Measurements from ENCODE around the gene EML5. TPM values are rescaled to one million over a fixed set of nuclear protein-coding genes. Genes with fewer than 3 reads are reported as not detected.

EML5 gene
- total and polyA plus RNA-seq, 7 experiments from 2014 or later = 0.40 to 6.4 (median 3.3) TPM

DNA sequence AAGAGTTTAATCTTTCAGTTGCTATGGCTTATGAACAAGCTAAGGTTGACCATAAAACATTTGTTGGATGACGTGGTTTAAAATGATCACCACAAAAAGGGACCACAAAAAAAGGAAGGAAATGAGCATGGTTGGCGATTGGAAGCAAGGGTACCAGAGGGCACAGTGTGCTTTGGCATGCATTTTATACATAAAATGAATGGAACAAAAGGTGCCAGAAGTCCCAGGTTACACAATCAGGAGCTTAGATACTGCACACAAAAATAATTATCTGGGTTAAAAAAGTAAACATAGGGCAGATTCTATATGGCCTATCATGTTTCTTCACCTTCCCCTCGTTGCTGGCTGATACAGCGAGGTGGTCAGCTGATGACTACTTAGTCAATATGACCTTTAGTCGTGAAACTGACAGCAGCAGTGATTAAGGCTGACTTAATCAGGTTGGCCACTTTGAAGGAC is 179.2 kb downstream of the EML5 start:
- no peaks in the 10 kb centered on the region for H3K27me3 Mint-ChIP-seq
- peaks cover 8 to 51% (median 32%) of the 10 kb centered on the region in 5 donors for H3K36me3 Mint-ChIP-seq
- Histone ChIP-seq H3K4me3 (ENCODE audit: low read length) (no peak overlapping the region), H3K27ac (ENCODE audit: low read depth, low read length) (no peak overlapping the region), H3K36me3 (ENCODE audit: control insufficient read depth in 2 of 3, insufficient read depth in 3 of 3, low read length in 3 of 3) (peaks cover 0 to 36% (median 6%) of the 10 kb centered on the region in 3 experiments), H3K9me3 (ENCODE audit: control insufficient read depth in 2 of 3, low read length in 3 of 3) (no peaks in the 10 kb centered on the region), H3K27me3 (ENCODE audit: control insufficient read depth in 2 of 2, insufficient read depth in 2 of 2, low read length in 2 of 2) (no peaks in the 10 kb centered on the region), H3K4me1 (ENCODE audit: control insufficient read depth in 2 of 2, insufficient read depth in 2 of 2, low read length in 2 of 2) (no peaks in the 10 kb centered on the region)
- H3K4me3 Mint-ChIP-seq = no peak overlapping the region
- DNase-seq (no peak), ATAC-seq (peak; percentile 65)
- POLR2A ChIA-PET = no interaction called here
- no peaks in the 10 kb centered on the region for H3K9me3 Mint-ChIP-seq
- intact Hi-C loops (cut with micrococcal nuclease) = no loop called here
- CTCF ChIA-PET = no interaction called here
- H3K27ac Mint-ChIP-seq = peak overlapping the region in 5 of 9 donors; percentile 2 to 65 (median 32)
- peaks cover 3 to 18% (median 14%) of the 10 kb centered on the region in 7 donors for H3K4me1 Mint-ChIP-seq

DNA sequence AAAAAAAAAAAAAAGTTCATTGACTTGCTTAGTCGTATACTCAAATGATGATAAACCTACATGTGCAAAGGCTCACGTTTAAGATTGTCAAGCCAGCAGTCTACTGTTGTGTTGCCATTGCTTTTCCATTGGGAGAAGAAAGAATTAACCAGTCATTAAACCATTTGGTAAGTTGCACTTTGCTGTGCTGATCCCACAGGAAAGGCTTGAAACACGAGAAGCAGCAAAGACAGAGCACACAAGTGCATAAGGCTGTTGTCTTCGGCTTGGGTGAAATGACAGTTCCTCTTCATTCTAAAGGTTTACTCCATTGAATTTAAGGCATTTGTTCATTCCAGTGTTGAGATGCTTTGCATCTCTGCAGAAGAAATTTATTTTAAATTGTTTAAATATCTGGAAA is 179.8 kb downstream of the EML5 start:
- no peak overlapping the region for H3K27ac ChIP-seq (ENCODE audit: low read depth, low read length)
- peaks cover 8 to 53% (median 35%) of the 10 kb centered on the region in 5 donors for H3K36me3 Mint-ChIP-seq
- ChIA-PET POLR2A (no interaction called here), CTCF (interaction anchor here (0.7 kb wide), 1 partner anchor 1173 kb away, joined by 4 read pairs; no protein-coding TSS in a partner anchor)
- H3K4me3 ChIP-seq (ENCODE audit: low read length) = no peak overlapping the region
- H3K9me3 Mint-ChIP-seq = no peaks in the 10 kb centered on the region
- peak overlapping the region in 1 of 9 donors; percentile 38 for H3K27ac Mint-ChIP-seq
- H3K9me3 ChIP-seq (ENCODE audit: control insufficient read depth in 2 of 3, low read length in 3 of 3) = no peaks in the 10 kb centered on the region
- intact Hi-C loops (cut with micrococcal nuclease) = no loop called here
- no peaks in the 10 kb centered on the region for H3K27me3 Mint-ChIP-seq
- DNase-seq (no peak), ATAC-seq (no peak)
- peaks cover 6 to 42% (median 11%) of the 10 kb centered on the region in 3 experiments for H3K36me3 ChIP-seq (ENCODE audit: control insufficient read depth in 2 of 3, insufficient read depth in 3 of 3, low read length in 3 of 3)
- H3K27me3 ChIP-seq (ENCODE audit: control insufficient read depth in 2 of 2, insufficient read depth in 2 of 2, low read length in 2 of 2) = no peaks in the 10 kb centered on the region
- H3K4me1 Mint-ChIP-seq = peaks cover 5 to 18% (median 16%) of the 10 kb centered on the region in 7 donors
- H3K4me1 ChIP-seq (ENCODE audit: control insufficient read depth in 2 of 2, insufficient read depth in 2 of 2, low read length in 2 of 2) = no peaks in the 10 kb centered on the region
- no peak overlapping the region for H3K4me3 Mint-ChIP-seq

DNA sequence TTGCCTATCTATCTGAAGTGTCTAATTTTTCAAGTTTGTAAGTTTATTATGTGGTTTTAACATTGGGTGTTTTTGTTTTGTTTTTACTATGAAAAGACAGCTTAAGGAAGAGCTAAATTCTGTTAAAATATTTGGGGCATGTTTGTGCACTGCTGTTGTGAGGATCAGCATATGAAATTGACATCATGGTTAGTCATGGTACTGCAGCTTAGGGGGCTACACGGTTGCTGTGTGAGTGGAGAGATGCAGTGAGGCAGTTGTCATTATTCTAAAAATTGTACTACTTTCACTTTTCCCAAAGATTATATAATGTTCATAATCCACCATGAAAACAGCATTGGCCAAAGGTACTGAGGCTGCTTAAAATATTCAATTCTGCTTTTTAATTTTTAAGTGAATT is 180.9 kb downstream of the EML5 start:
- ATAC-seq (no peak), DNase-seq (no peak)
- Mint-ChIP-seq H3K27ac (peak overlapping the region in 5 of 9 donors; percentile 9 to 56 (median 33)), H3K27me3 (no peaks in the 10 kb centered on the region), H3K36me3 (peaks cover 15 to 64% (median 38%) of the 10 kb centered on the region in 5 donors), H3K4me3 (no peak overlapping the region), H3K4me1 (peaks cover 10 to 18% (median 16%) of the 10 kb centered on the region in 7 donors), H3K9me3 (no peaks in the 10 kb centered on the region)
- peaks cover 8 to 54% (median 19%) of the 10 kb centered on the region in 3 experiments for H3K36me3 ChIP-seq (ENCODE audit: control insufficient read depth in 2 of 3, insufficient read depth in 3 of 3, low read length in 3 of 3)
- H3K4me1 ChIP-seq (ENCODE audit: control insufficient read depth in 2 of 2, insufficient read depth in 2 of 2, low read length in 2 of 2) = no peaks in the 10 kb centered on the region
- no peaks in the 10 kb centered on the region for H3K9me3 ChIP-seq (ENCODE audit: control insufficient read depth in 2 of 3, low read length in 3 of 3)
- no peak overlapping the region for H3K27ac ChIP-seq (ENCODE audit: low read depth, low read length)
- no peak overlapping the region for H3K4me3 ChIP-seq (ENCODE audit: low read length)
- no peaks in the 10 kb centered on the region for H3K27me3 ChIP-seq (ENCODE audit: control insufficient read depth in 2 of 2, insufficient read depth in 2 of 2, low read length in 2 of 2)
- intact Hi-C loops (cut with micrococcal nuclease) = no loop called here
- ChIA-PET CTCF (no interaction called here), POLR2A (no interaction called here)

DNA sequence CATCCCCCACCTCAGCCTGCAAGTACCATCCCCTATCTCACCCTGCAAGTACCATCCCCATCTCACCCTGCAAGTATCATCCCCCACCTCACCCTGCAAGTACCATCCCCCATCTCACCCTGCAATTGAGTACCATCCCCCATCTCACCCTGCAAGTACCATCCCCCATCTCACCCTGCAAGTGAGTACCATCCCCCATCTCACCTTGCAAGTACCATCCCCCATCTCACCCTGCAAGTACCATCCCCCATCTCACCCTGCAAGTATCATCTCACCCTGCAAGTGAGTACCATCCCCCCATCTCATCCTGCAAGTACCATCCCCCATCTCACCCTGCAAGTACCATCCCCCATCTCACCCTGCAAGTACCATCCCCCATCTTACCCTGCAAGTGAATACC is 184.9 kb downstream of the EML5 start:
- Mint-ChIP-seq H3K4me3 (no peak overlapping the region), H3K27ac (no peak overlapping the region), H3K9me3 (no peaks in the 10 kb centered on the region), H3K27me3 (no peaks in the 10 kb centered on the region), H3K36me3 (peaks cover 15 to 71% (median 43%) of the 10 kb centered on the region in 5 donors), H3K4me1 (peaks cover 8 to 21% (median 11%) of the 10 kb centered on the region in 7 donors)
- Histone ChIP-seq H3K4me1 (ENCODE audit: control insufficient read depth in 2 of 2, insufficient read depth in 2 of 2, low read length in 2 of 2) (no peaks in the 10 kb centered on the region), H3K4me3 (ENCODE audit: low read length) (no peak overlapping the region), H3K27ac (ENCODE audit: low read depth, low read length) (no peak overlapping the region), H3K27me3 (ENCODE audit: control insufficient read depth in 2 of 2, insufficient read depth in 2 of 2, low read length in 2 of 2) (no peaks in the 10 kb centered on the region), H3K9me3 (ENCODE audit: control insufficient read depth in 2 of 3, low read length in 3 of 3) (no peaks in the 10 kb centered on the region), H3K36me3 (ENCODE audit: control insufficient read depth in 2 of 3, insufficient read depth in 3 of 3, low read length in 3 of 3) (peaks cover 15 to 68% (median 27%) of the 10 kb centered on the region in 3 experiments)
- ChIA-PET POLR2A (no interaction called here), CTCF (no interaction called here)
- DNase-seq = no peak
- intact Hi-C loops (cut with micrococcal nuclease) = no loop called here
- no peak for ATAC-seq

DNA sequence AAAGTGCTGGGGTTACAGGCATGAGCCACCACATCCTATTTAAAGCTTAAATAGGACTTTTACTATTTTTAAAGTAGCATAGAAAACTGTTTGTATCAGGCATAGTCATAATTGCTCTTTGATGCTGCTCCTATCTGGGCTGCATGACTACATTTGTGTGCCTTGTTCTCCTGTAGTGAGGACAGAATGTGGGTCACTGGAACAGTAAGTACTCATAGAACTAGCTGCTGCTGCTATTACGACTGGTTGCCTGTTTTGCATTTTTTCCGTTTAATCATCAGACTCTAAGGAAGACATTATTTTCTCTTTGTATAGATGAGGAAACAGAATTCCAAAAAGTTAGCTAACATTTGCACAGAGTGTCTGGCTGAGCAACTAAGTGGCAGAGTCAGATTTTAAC is 187.2 kb downstream of the EML5 start:
- peaks cover 18 to 72% (median 32%) of the 10 kb centered on the region in 5 donors for H3K36me3 Mint-ChIP-seq
- DNase-seq = no peak
- ChIA-PET CTCF (no interaction called here), POLR2A (no interaction called here)
- H3K4me3 ChIP-seq (ENCODE audit: low read length) = no peak overlapping the region
- H3K9me3 ChIP-seq (ENCODE audit: control insufficient read depth in 2 of 3, low read length in 3 of 3) = no peaks in the 10 kb centered on the region
- no peak overlapping the region for H3K27ac ChIP-seq (ENCODE audit: low read depth, low read length)
- no peak for ATAC-seq
- peaks cover 0 to 18% (median 5%) of the 10 kb centered on the region in 7 donors for H3K4me1 Mint-ChIP-seq
- H3K4me1 ChIP-seq (ENCODE audit: control insufficient read depth in 2 of 2, insufficient read depth in 2 of 2, low read length in 2 of 2) = no peaks in the 10 kb centered on the region
- H3K36me3 ChIP-seq (ENCODE audit: control insufficient read depth in 2 of 3, insufficient read depth in 3 of 3, low read length in 3 of 3) = peaks cover 22 to 64% (median 32%) of the 10 kb centered on the region in 3 experiments
- intact Hi-C loops (cut with micrococcal nuclease) = no loop called here
- H3K4me3 Mint-ChIP-seq = no peak overlapping the region
- H3K27me3 ChIP-seq (ENCODE audit: control insufficient read depth in 2 of 2, insufficient read depth in 2 of 2, low read length in 2 of 2) = no peaks in the 10 kb centered on the region
- no peaks in the 10 kb centered on the region for H3K27me3 Mint-ChIP-seq
- no peaks in the 10 kb centered on the region for H3K9me3 Mint-ChIP-seq
- peak overlapping the region in 1 of 9 donors; percentile 49 for H3K27ac Mint-ChIP-seq

- CTCF ChIA-PET = interaction anchor here (0.7 kb wide), 1 partner anchor 14 kb away, joined by 3 read pairs; no protein-coding TSS in a partner anchor
- H3K27me3 ChIP-seq (ENCODE audit: control insufficient read depth in 2 of 2, insufficient read depth in 2 of 2, low read length in 2 of 2) = no peaks in the 10 kb centered on the region
- DNase-seq = no peak
- H3K4me3 ChIP-seq (ENCODE audit: low read length) = no peak overlapping the region
- Mint-ChIP-seq H3K9me3 (no peaks in the 10 kb centered on the region), H3K36me3 (peaks cover 14 to 69% (median 35%) of the 10 kb centered on the region in 5 donors), H3K27ac (no peak overlapping the region), H3K27me3 (no peaks in the 10 kb centered on the region), H3K4me1 (peaks cover 13 to 29% (median 18%) of the 10 kb centered on the region in 7 donors), H3K4me3 (no peak overlapping the region)
- ATAC-seq = no peak
- peaks cover 0 to 9% of the 10 kb centered on the region in 2 donors for H3K4me1 ChIP-seq (ENCODE audit: control insufficient read depth in 2 of 2, insufficient read depth in 2 of 2, low read length in 2 of 2)
- intact Hi-C loops (cut with micrococcal nuclease) = no loop called here
- peaks cover 22 to 64% (median 26%) of the 10 kb centered on the region in 3 experiments for H3K36me3 ChIP-seq (ENCODE audit: control insufficient read depth in 2 of 3, insufficient read depth in 3 of 3, low read length in 3 of 3)
- H3K27ac ChIP-seq (ENCODE audit: low read depth, low read length) = no peak overlapping the region
- no peaks in the 10 kb centered on the region for H3K9me3 ChIP-seq (ENCODE audit: control insufficient read depth in 2 of 3, low read length in 3 of 3)
- POLR2A ChIA-PET = no interaction called here
These were observed 188.5 kb downstream of the EML5 start for GRCh38 chr14:88604212-88604611.

All from naive thymus-derived CD4-positive, alpha-beta T cell (primary cell).